ENCODE data around the gene C1orf94.

C1orf94 gene

DNA sequence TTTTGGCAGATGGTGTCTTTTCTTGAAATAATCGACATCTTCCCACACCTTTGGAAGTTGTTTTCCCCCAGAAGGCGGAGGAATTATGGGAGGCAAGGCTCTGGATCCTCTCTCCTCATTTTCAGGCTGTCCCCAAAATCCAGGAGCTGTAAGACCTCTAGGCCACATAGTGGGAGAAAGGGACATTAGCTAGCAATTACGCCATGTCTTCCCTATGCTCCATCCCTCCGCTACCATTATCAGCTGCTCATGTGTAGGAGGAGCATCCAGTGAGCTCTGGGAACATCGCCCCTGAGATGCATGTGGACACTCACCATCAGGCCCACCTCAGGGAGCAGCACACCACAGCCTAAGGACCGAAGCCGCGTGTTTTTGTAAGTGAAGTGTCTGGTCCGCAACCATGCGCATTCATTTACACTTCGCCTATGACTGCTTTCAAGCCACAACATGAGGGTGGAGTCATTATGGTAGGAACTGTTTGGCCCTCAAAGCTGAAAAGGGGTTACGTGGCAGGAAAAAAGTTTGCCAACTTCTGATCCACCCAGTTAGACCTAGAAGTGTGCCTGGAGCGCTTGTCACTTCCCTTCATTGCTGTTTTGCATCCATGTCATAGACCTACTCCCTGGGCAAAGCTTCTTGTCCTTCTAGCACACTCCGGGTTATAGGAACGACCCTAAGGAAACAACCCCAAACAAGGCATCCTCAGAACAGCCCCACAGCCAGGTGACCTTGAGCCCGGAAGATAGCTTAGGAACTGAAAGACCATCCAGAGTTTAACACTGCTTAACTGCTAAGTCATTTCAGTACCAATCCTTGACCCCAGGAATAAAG lies 85.5 kb downstream of the C1orf94 start:
- DNase-seq: no peak

DNA sequence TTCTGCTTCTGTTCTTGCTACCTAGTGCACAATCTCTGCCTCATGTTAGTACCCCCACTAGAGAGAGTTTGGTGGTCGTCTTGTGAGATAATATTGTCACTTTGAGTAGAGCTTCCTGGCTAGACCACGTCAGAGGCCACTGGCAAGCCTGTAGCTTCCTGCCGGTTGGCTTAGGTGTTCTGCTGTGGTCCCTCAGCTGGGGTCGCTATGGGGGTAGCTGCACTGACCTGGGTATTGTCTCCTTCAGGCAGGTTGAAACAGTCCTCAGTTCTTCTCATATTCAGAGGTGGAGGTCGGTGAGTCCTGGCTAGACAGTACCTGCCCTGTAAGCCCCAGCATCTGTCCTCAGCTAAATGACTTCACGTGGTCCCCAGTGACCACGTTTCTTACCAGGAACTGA lies 86.2 kb downstream of the C1orf94 start:
- no peak for DNase-seq

DNA sequence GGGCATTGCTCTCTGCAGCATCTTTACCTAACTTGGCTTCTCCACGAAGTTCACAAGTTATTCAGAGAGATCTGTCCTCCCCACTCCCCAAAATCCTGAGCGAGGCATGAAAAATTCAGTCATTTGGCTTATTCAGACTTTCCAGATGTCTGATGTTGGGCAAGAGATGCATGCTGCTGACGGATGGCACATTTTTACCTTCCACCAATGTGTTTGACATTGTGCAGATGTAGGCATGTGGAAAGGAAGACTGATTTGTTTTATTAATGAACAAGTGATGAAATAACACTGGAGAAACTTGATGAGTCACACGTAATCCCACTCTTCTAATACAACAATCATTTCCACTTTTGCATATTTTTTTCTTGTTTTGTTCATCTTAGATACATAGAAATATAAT lies 86.7 kb downstream of the C1orf94 start:
- no peak for DNase-seq

DNA sequence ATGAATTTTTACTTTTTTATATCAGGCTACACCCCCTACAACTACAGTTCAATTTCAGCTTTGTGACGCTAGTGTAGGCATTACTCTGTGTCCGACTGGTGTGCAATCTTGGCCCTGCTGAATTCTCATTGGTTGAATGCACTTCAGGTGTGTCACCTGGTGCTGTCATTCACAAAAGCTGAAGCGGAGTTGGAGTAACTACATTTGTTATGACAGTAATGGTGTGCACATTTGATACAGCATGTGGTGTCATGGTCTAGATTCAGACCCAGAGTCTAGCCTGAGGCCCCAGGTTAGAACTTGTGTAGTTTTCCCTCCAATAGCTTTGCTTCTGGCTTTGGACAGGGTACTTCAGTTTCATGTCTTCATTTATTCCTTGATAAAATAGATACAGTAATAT lies 88.7 kb downstream of the C1orf94 start:
- DNase-seq: no peak

DNA sequence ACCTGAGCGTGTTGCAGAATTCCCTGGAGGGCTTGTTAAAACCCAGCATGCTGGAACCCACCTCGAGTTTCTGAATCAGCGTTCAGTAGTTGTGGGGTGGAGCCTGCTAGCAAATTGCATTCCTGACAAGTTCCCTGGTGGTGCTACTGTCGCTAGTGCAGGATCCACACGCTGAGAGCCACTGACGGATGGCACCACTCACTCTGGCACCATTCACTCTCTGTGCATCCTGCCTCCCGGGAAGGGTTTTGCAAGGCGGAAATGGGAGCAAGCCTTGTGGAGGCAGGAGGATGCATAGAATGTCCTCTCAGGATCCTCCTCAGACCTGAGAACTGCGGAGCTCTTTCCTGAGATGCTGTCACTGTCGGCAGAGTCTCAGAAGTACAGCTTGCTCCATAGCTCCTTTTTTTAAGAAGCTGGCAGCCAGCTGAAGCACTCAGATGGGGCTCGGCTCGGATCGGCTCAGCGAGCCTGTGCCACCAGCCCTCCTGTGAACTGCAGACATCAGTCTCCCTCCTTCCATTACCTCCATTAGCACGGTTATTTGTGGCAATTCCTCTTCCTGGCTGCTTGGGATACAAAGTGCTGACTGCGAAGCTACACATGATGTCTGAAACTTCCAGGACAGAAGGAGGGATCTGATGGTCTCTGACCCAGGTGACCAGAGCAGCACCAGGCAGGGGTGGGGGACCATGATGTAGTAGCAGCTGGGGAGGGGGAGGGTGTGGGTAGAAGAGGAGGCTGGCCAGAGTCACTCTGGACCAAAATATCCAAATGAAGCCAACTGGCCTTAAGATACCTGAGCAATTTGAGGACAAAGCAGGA lies 89.6 kb downstream of the C1orf94 start:
- no peak for DNase-seq

DNA sequence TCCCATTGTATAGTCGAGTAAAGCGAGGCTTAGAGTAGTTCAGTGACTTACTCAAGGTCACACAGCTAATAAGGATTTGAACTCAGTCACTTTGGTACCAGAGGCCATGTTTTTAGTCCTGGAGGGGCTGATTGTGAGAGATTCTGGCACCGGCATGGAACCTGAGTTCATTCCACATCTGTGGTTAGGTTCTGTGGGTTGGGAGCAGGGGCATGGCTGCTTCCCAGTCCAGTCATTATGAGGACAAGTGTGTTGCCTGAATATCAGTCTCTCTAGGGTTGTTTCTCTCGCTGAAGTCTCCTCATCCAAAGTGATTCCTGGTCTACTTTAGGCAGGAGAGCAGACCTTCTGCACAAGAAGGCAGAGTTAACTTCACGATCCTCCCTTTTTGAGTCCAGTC lies 90.6 kb downstream of the C1orf94 start:
- DNase-seq: no peak

DNA sequence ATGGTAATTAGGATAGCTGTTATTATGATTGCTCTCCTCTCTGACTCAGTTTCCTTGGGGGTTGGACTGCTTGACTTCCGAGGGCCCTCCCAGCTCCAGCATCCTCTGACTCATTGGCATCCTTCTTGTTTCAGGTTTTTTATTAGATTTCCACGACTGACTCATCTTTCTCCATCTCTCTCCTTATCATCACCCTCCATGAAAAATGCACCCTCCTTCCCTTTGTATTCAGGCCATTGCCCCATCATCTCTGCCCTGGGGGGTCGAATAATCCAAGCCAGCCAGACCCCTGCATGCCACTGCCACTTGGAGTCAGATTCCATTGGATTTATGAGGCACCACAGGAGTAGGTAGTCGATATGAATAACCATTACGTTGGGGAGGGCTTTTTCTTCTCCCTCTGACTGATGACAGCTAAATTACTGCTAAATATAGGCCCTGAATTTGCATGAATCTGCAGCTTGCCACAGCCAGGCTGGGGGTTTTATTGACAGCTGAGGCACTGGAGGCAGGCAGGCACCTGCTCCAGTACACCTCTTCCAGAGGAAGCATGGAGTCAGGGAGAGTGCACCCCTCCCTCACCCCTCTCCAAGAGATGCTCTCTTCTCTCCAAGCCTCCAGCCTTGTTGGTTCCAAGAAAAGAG lies 91.7 kb downstream of the C1orf94 start:
- DNase-seq: no peak

All from stimulated activated naive CD4-positive, alpha-beta T cell treated with Interleukin-2 at 50 U/mL for 16 hours (primary cell).